ENCODE results near the gene C11orf68. TPM values are rescaled to one million over a fixed set of nuclear protein-coding genes. Genes with fewer than 3 reads are reported as not detected.
A peak's percentile ranks its signal among the peaks of the same experiment; 100 is the strongest.

The C11orf68 gene
- total and polyA plus RNA-seq, 9 of the 15 experiments (the other 6 are each of a cell fraction or from before 2014, with no cell fraction given) = 3.6 to 35.9 (median 12.8) TPM

DNA sequence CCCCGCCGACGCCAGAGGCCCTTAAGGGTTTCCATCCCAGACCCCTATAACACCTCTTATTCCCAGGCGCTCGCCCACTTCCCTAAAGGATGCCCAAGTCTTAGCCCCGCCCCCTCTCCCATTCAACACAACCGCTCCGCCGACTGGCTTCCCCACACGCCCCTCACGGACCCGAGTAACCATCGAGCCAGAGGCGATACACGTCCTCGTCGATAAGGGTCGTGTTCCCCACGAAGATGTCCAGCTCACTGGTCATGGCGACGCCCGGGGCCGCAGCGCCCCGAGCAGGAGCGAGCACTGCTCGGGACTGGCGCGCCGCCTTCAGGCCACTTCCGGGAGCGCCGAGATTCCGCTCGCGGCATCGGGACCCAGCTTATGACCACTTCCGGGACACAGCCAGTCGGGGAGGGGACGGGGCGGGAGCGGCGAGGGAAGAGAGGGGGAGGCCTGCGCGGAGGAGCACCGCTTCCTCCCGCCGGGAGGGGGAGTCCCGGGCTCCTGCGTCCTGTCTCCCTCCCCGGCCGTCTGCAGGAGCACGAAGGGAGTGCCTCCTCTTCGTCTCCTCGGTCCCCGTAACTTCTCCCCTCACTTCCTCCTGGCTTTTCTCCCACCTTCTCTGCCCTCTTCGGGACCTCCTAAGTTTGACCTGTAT is 30.6 kb downstream of the C11orf68 start, which contains the start of gene FIBP (continued):
- TF ChIP-seq, protein P1, sequence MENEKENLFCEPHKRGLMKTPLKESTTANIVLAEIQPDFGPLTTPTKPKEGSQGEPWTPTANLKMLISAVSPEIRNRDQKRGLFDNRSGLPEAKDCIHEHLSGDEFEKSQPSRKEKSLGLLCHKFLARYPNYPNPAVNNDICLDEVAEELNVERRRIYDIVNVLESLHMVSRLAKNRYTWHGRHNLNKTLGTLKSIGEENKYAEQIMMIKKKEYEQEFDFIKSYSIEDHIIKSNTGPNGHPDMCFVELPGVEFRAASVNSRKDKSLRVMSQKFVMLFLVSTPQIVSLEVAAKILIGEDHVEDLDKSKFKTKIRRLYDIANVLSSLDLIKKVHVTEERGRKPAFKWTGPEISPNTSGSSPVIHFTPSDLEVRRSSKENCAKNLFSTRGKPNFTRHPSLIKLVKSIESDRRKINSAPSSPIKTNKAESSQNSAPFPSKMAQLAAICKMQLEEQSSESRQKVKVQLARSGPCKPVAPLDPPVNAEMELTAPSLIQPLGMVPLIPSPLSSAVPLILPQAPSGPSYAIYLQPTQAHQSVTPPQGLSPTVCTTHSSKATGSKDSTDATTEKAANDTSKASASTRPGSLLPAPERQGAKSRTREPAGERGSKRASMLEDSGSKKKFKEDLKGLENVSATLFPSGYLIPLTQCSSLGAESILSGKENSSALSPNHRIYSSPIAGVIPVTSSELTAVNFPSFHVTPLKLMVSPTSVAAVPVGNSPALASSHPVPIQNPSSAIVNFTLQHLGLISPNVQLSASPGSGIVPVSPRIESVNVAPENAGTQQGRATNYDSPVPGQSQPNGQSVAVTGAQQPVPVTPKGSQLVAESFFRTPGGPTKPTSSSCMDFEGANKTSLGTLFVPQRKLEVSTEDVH (IDR thresholded peaks at IDR 0.05; ENCODE audit: low read depth, partially characterized antibody) = peak; percentile 87
- TF ChIP-seq ZNF175 (CRISPR knock-in tag; IDR thresholded peaks at IDR 0.05; ENCODE audit: low read depth) (no peak), SMARCA4 (IDR thresholded peaks at IDR 0.05) (peak; percentile 11; the same call in 1 of the 2 replicates), C11orf30 (IDR thresholded peaks at IDR 0.05; ENCODE audit: low read depth) (peak; percentile 93), NCOA1 (IDR thresholded peaks at IDR 0.05; ENCODE audit: low read depth) (peak; percentile 17; the same call in 1 of the 2 replicates), CHD4 (IDR thresholded peaks at IDR 0.05; ENCODE audit: insufficient read depth, insufficient replicate concordance, low read depth, low read length, poor library complexity, severe bottlenecking) (no peak), BHLHE40 (IDR thresholded peaks at IDR 0.05; ENCODE audit: low read length) (peak; percentile 22; the same call in 1 of the 2 replicates), NRF1 (conservative IDR thresholded peaks at IDR 0.05 in 1 of 2, IDR thresholded peaks at IDR 0.05 in 1 of 2) (no peak), NFRKB (IDR thresholded peaks at IDR 0.05; ENCODE audit: low read depth) (0 out of 2 replicates have a peak, but pooled peaks have one; percentile 59), POLR2AphosphoS5 (IDR thresholded peaks at IDR 0.05; ENCODE audit: control insufficient read depth, insufficient read depth, low read depth, low read length) (peak; percentile 91), ZNF444 (CRISPR knock-in tag; IDR thresholded peaks at IDR 0.05) (no peak), MAFF (IDR thresholded peaks at IDR 0.05; ENCODE audit: low read length) (no peak), RBM39 (optimal IDR thresholded peaks at IDR 0.05; ENCODE audit: low read depth, low read length) (no peak), ARNT (IDR thresholded peaks at IDR 0.05) (no peak), MCM2 (IDR thresholded peaks at IDR 0.05; ENCODE audit: low read depth) (no peak)
- TF ChIP-seq, protein P2, sequence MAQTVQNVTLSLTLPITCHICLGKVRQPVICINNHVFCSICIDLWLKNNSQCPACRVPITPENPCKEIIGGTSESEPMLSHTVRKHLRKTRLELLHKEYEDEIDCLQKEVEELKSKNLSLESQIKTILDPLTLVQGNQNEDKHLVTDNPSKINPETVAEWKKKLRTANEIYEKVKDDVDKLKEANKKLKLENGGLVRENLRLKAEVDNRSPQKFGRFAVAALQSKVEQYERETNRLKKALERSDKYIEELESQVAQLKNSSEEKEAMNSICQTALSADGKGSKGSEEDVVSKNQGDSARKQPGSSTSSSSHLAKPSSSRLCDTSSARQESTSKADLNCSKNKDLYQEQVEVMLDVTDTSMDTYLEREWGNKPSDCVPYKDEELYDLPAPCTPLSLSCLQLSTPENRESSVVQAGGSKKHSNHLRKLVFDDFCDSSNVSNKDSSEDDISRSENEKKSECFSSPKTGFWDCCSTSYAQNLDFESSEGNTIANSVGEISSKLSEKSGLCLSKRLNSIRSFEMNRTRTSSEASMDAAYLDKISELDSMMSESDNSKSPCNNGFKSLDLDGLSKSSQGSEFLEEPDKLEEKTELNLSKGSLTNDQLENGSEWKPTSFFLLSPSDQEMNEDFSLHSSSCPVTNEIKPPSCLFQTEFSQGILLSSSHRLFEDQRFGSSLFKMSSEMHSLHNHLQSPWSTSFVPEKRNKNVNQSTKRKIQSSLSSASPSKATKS (CRISPR knock-in tag; IDR thresholded peaks at IDR 0.05) = no peak
- TF ChIP-seq, protein P3, sequence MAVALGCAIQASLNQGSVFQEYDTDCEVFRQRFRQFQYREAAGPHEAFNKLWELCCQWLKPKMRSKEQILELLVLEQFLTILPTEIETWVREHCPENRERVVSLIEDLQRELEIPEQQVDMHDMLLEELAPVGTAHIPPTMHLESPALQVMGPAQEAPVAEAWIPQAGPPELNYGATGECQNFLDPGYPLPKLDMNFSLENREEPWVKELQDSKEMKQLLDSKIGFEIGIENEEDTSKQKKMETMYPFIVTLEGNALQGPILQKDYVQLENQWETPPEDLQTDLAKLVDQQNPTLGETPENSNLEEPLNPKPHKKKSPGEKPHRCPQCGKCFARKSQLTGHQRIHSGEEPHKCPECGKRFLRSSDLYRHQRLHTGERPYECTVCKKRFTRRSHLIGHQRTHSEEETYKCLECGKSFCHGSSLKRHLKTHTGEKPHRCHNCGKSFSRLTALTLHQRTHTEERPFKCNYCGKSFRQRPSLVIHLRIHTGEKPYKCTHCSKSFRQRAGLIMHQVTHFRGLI (CRISPR knock-in tag; IDR thresholded peaks at IDR 0.05) = no peak
- TF ChIP-seq, protein P4, sequence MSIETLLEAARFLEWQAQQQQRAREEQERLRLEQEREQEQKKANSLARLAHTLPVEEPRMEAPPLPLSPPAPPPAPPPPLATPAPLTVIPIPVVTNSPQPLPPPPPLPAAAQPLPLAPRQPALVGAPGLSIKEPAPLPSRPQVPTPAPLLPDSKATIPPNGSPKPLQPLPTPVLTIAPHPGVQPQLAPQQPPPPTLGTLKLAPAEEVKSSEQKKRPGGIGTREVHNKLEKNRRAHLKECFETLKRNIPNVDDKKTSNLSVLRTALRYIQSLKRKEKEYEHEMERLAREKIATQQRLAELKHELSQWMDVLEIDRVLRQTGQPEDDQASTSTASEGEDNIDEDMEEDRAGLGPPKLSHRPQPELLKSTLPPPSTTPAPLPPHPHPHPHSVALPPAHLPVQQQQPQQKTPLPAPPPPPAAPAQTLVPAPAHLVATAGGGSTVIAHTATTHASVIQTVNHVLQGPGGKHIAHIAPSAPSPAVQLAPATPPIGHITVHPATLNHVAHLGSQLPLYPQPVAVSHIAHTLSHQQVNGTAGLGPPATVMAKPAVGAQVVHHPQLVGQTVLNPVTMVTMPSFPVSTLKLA (conservative IDR thresholded peaks at IDR 0.05) = peak; percentile 80 to 90
- TF ChIP-seq, protein P5, sequence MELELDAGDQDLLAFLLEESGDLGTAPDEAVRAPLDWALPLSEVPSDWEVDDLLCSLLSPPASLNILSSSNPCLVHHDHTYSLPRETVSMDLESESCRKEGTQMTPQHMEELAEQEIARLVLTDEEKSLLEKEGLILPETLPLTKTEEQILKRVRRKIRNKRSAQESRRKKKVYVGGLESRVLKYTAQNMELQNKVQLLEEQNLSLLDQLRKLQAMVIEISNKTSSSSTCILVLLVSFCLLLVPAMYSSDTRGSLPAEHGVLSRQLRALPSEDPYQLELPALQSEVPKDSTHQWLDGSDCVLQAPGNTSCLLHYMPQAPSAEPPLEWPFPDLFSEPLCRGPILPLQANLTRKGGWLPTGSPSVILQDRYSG (tag; conservative IDR thresholded peaks at IDR 0.05; ENCODE audit: low read depth) = 0 out of 2 replicates have a peak, but pooled peaks have one; percentile 16
